H9 (cell line): ENCODE data around the gene MTA1. TPM values are rescaled to one million over a fixed set of nuclear protein-coding genes. Genes with fewer than 3 reads are reported as not detected.

Experiments used
- DNase-seq: peaks from one replicate; pipeline ENCODE4 v3.0.0-alpha.2; 2017
- H2AFZ ChIP-seq: one replicate; pipeline ENCODE4 v1.6.1; 2013; ENCODE audit warnings: mild to moderate bottlenecking, low read length, control low read depth, moderate library complexity
- H2AK5ac ChIP-seq: 2 replicates; pipeline ENCODE4 v1.6.1; 2013; ENCODE audit warnings: low read length, control low read depth, mixed read lengths; ENCODE audit not compliant: insufficient read length
- H2BK120ac ChIP-seq: one replicate; pipeline ENCODE4 v1.6.1; 2013; ENCODE audit warnings: low read depth, mild to moderate bottlenecking, low read length, control low read depth, inconsistent platforms; ENCODE audit not compliant: poor library complexity, severe bottlenecking
- H2BK12ac ChIP-seq: 2 replicates; pipeline ENCODE4 v1.6.1; 2013; ENCODE audit warnings: low read length, control low read depth, mixed read lengths, low read depth; ENCODE audit not compliant: insufficient read length
- H2BK15ac ChIP-seq: 2 replicates; pipeline ENCODE4 v1.6.1; 2013; ENCODE audit warnings: low read depth, low read length, control low read depth
- H2BK20ac ChIP-seq: one replicate; pipeline ENCODE4 v1.6.1; 2013; ENCODE audit warnings: low read depth, mild to moderate bottlenecking, low read length, control low read depth, inconsistent platforms; ENCODE audit not compliant: poor library complexity, severe bottlenecking
- H2BK5ac ChIP-seq: 2 replicates; pipeline ENCODE4 v1.6.1; 2013; ENCODE audit warnings: low read length, control low read depth, mixed read lengths; ENCODE audit not compliant: insufficient read length
- H3K14ac ChIP-seq: 2 replicates; pipeline ENCODE4 v1.6.1; 2013; ENCODE audit warnings: low read length, control low read depth; ENCODE audit not compliant: insufficient read depth
- H3K18ac ChIP-seq: 2 replicates; pipeline ENCODE4 v1.6.1; 2013; ENCODE audit warnings: low read depth, mild to moderate bottlenecking, mixed read lengths, low read length, control low read depth; ENCODE audit not compliant: insufficient read length
- H3K23ac ChIP-seq: 2 replicates; pipeline ENCODE4 v1.6.1; 2013; ENCODE audit warnings: low read length, control low read depth, mixed read lengths, low read depth; ENCODE audit not compliant: insufficient read length
- H3K23me2 ChIP-seq: 2 replicates; pipeline ENCODE4 v1.6.1; 2013; ENCODE audit warnings: low read depth, mild to moderate bottlenecking, mixed read lengths, low read length, control low read depth; ENCODE audit not compliant: insufficient read length, poor library complexity, severe bottlenecking
- H3K27ac ChIP-seq: 2 replicates; pipeline ENCODE4 v1.5.1; 2013; ENCODE audit warnings: low read length, control low read depth, mixed read lengths, low read depth; ENCODE audit not compliant: insufficient read length
- H3K27me3 ChIP-seq: 2 replicates; pipeline ENCODE4 v1.6.1; 2013; ENCODE audit warnings: low read length, control low read depth, inconsistent platforms; ENCODE audit not compliant: insufficient read depth
- H3K4ac ChIP-seq: 2 replicates; pipeline ENCODE4 v1.6.1; 2013; ENCODE audit warnings: low read depth, mild to moderate bottlenecking, control low read depth, inconsistent platforms, low read length, moderate library complexity
- H3K4me1 ChIP-seq: 2 replicates; pipeline ENCODE4 v1.6.1; 2013; ENCODE audit warnings: low read length, control low read depth, inconsistent platforms; ENCODE audit not compliant: insufficient read depth
- H3K4me2 ChIP-seq: 2 replicates; pipeline ENCODE4 v1.6.1; 2013; ENCODE audit warnings: low read length, control low read depth, mixed read lengths; ENCODE audit not compliant: insufficient read length, insufficient read depth
- H3K56ac ChIP-seq: 2 replicates; pipeline ENCODE4 v1.6.1; 2013; ENCODE audit warnings: low read depth, mild to moderate bottlenecking, mixed read lengths, low read length, control low read depth; ENCODE audit not compliant: insufficient read length
- H3K79me1 ChIP-seq: 2 replicates; pipeline ENCODE4 v1.6.1; 2013; ENCODE audit warnings: low read depth, mild to moderate bottlenecking, moderate library complexity, low read length, control low read depth, inconsistent platforms; ENCODE audit not compliant: insufficient read depth, poor library complexity, severe bottlenecking
- H3K79me2 ChIP-seq: 2 replicates; pipeline ENCODE4 v1.6.1; 2013; ENCODE audit warnings: low read length, control low read depth, inconsistent platforms; ENCODE audit not compliant: insufficient read depth
- H3K9ac ChIP-seq: 2 replicates; pipeline ENCODE4 v1.6.1; 2013; ENCODE audit warnings: low read length, control low read depth, mixed read lengths; ENCODE audit not compliant: insufficient read length; ENCODE audit errors: extremely low read depth
- H3K9me3 ChIP-seq: one replicate; pipeline ENCODE4 v1.6.1; 2013; ENCODE audit warnings: low read depth, low read length, inconsistent platforms; ENCODE audit not compliant: control insufficient read depth
- H3T11ph ChIP-seq: one replicate; pipeline ENCODE4 v1.6.1; 2013; ENCODE audit warnings: mild to moderate bottlenecking, low read length, control low read depth, inconsistent platforms
- H4K20me1 ChIP-seq: one replicate; pipeline ENCODE4 v1.6.1; 2013; ENCODE audit not compliant: control insufficient read depth, insufficient read length, insufficient read depth
- H4K5ac ChIP-seq: 2 replicates; pipeline ENCODE4 v1.6.1; 2013; ENCODE audit warnings: low read depth, mild to moderate bottlenecking, mixed read lengths, low read length, control low read depth; ENCODE audit not compliant: insufficient read length
- H4K8ac ChIP-seq: replicated peaks from 2 replicates; pipeline ENCODE4 v1.6.1; 2013; ENCODE audit warnings: low read length, control low read depth, mixed read lengths, low read depth; ENCODE audit not compliant: insufficient read length
- H4K91ac ChIP-seq: 2 replicates; pipeline ENCODE4 v1.6.1; 2013; ENCODE audit warnings: low read depth, mild to moderate bottlenecking, moderate library complexity, mixed read lengths, low read length, control low read depth; ENCODE audit not compliant: insufficient read length
- H3K27ac Mint-ChIP-seq, 3 experiments: 2 replicates in 2 of 3; 3 replicates in 1 of 3; pipeline ENCODE4 v1.8.0; 2020 to 2021; ENCODE audit warnings: mixed read lengths in 3 of 3, mild to moderate bottlenecking in 1 of 3, moderate library complexity in 1 of 3
- H3K27me3 Mint-ChIP-seq: 2 replicates; pipeline ENCODE4 v1.8.0; 2021; ENCODE audit warnings: low read depth, mild to moderate bottlenecking, moderate library complexity, mixed read lengths
- H3K36me3 Mint-ChIP-seq, 3 experiments: 2 replicates in 2 of 3; 3 replicates in 1 of 3; pipeline ENCODE4 v1.8.0; 2020 to 2021; ENCODE audit warnings: low read depth in 3 of 3, mixed read lengths in 3 of 3; ENCODE audit not compliant: insufficient read depth in 1 of 3
- H3K4me1 Mint-ChIP-seq, 2 experiments: 2 replicates each; pipeline ENCODE4 v1.8.0; 2020; ENCODE audit warnings: mixed read lengths in 2 of 2
- H3K4me3 Mint-ChIP-seq, 2 experiments: 2 replicates in 1 of 2; 3 replicates in 1 of 2; pipeline ENCODE4 v1.8.0; 2020 to 2021; ENCODE audit warnings: mild to moderate bottlenecking in 2 of 2, mixed read lengths in 2 of 2, moderate library complexity in 1 of 2
- H3K9me3 Mint-ChIP-seq, 2 experiments: 2 replicates in 1 of 2; 3 replicates in 1 of 2; pipeline ENCODE4 v1.8.0; 2020; ENCODE audit warnings: mild to moderate bottlenecking in 2 of 2, mixed read lengths in 2 of 2, moderate library complexity in 1 of 2
- CTCF ChIP-seq: fragments of 200-600 bp; sonication (generic); conservative IDR thresholded peaks from 3 replicates; pipeline ENCODE4 v1.8.0; 2021; ENCODE audit warnings: antibody characterized with exemption, mild to moderate bottlenecking
- WGBS: extraction: QIAGEN DNeasy Blood & Tissue Kit; methylation state at CpG from one replicate; pipeline ENCODE4 v1.1.7; 2013; ENCODE audit warnings: missing lambda C conversion rate, low lambda C conversion rate, mixed read lengths; ENCODE audit not compliant: insufficient read length; ENCODE audit errors: extremely low coverage; 5-methylcytosine and 5-hydroxymethylcytosine counted together
- total RNA-seq: library from RNA; stranded (reverse); gene quantifications from 2 replicates; pipeline ENCODE4 v1.2.1, GENCODE V29; 2021

The MTA1 gene
- total RNA-seq, 1 experiment from 2014 or later, result 230 TPM

DNA sequence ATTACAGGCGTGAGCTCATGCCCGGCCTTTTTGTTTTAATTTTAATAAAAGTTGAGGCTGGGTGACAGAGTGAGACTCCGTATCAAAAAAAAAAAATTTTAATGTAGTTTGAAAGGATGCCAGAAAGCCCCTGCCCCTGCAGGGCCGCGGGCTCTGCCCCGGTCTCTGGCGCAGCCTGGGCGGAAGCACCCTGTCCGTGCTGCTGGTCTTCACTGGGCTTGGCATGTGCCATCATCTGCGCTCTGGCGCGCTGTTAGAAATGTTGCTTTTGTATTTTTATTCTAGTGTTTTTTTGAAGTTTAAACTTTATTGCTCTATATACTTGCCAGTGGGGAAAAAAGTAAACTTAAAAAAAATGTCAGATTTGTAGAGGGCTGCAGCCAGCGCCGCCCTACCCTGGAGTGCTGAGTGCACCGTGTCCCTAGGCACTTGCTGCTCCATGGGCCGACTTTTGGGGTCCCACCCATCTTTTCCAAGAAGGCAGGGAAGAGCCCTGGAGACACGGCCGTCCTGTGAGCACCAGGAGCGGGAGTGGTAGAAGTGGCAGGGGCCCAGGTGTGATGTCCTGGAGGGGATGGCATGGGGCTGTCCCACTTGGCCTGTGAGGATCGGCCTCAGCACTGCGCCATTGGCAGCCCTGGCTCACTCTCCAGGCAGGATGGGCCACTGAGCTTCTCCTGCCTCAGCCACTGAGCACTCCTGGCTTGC lies 4.0 kb downstream of the MTA1 start:
- no peak overlapping the region for H3K27ac Mint-ChIP-seq

More for the DNA sequence above, 4.0 kb downstream of the MTA1 start:
- no peak overlapping the region for H3K18ac ChIP-seq
- peaks cover 0 to 3% of the 10 kb centered on the region in 2 experiments; a peak in 1 of 5 replicates for H3K9me3 Mint-ChIP-seq
- H2BK5ac ChIP-seq, result no peak overlapping the region
- no peak overlapping the region for H4K8ac ChIP-seq
- no peak overlapping the region for H3K27ac ChIP-seq
- H4K91ac ChIP-seq, result no peak overlapping the region
- H2AFZ ChIP-seq, result no peak overlapping the region
- peaks cover 32 to 53% (median 39%) of the 10 kb centered on the region in 3 experiments for H3K36me3 Mint-ChIP-seq
- H2BK120ac ChIP-seq, result no peak overlapping the region
- peaks cover 54% of the 10 kb centered on the region; the same call in 1 of the 2 replicates for H3K79me2 ChIP-seq
- H4K20me1 ChIP-seq, result no peaks in the 10 kb centered on the region
- no peak overlapping the region for H4K5ac ChIP-seq
- no CpG with 5 or more reads among the region's 21 CpGs for WGBS
- no peaks in the 10 kb centered on the region for H3K4me1 ChIP-seq
- no peak overlapping the region for H2BK15ac ChIP-seq
- no peaks in the 10 kb centered on the region for H3K27me3 ChIP-seq
- no peak overlapping the region for H2BK20ac ChIP-seq
- peaks cover 15 to 28% of the 10 kb centered on the region in 2 experiments for H3K4me1 Mint-ChIP-seq
- DNase-seq, result no peak
- TF ChIP-seq CTCF, result no peak
- H2AK5ac ChIP-seq, result no peak overlapping the region
- H3K4me3 Mint-ChIP-seq, result no peak overlapping the region
- H3K4me2 ChIP-seq, result no peak overlapping the region
- peaks cover 21% of the 10 kb centered on the region for H3K79me1 ChIP-seq
- no peak overlapping the region for H3K4ac ChIP-seq
- H3K56ac ChIP-seq, result no peak overlapping the region
- no peak overlapping the region for H2BK12ac ChIP-seq
- H3K27me3 Mint-ChIP-seq, result peaks cover 2% of the 10 kb centered on the region
- H3K14ac ChIP-seq, result no peak overlapping the region
- no peak overlapping the region for H3T11ph ChIP-seq
- H3K23ac ChIP-seq, result no peak overlapping the region
- H3K23me2 ChIP-seq, result peaks cover 20% of the 10 kb centered on the region
- H3K9ac ChIP-seq, result no peak overlapping the region
- H3K9me3 ChIP-seq, result no peaks in the 10 kb centered on the region
